ENCODE results near the gene SNX5. TPM values are rescaled to one million over a fixed set of nuclear protein-coding genes. Genes with fewer than 3 reads are reported as not detected.

Gene SNX5
- total RNA-seq, 1 experiment from 2014 or later: 165 TPM

DNA sequence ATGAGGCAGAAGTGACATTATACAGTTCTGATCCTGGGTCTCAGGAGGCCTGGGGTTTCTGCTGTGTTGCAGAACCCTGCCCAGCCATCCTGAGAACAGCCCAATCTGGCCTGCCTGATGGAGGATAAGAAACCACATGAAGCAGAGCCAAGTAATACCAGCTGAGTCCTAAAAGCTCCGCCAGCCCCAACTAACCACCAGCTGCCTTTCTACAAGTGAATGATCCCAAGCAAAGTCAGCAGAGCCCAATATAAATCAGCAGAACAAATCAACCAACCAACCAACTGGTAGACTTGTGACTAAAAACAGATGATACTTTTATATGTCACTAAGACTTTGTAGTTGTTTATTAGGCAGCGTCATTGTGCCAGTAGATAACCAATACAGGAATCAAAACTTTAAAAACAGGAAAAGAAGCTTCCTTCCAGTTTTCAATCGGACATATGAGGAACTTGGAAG lies 52.1 kb downstream of the SNX5 start:
- no peak for DNase-seq (ENCODE audit: low read depth)

DNA sequence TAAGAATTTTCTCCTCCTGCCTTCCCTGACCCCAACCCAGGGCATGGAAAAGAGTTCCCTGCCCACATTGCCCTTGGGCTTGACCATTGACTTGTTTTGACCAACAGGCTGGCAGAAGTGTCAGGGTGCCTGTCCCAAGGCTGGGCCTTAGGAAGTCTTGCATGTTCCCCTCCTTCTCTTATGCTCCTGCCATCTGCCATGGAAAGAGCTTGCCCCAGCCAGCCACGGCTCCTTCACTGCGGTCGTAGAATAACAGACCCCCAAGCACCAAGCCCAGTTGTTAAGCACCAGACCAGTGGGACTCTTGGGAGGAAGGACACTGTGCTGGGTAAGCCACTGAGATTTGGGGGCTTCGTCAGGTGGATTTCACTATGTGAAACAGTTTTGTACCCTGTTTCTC lies 53.6 kb downstream of the SNX5 start:
- no peak for DNase-seq (ENCODE audit: low read depth)

DNA sequence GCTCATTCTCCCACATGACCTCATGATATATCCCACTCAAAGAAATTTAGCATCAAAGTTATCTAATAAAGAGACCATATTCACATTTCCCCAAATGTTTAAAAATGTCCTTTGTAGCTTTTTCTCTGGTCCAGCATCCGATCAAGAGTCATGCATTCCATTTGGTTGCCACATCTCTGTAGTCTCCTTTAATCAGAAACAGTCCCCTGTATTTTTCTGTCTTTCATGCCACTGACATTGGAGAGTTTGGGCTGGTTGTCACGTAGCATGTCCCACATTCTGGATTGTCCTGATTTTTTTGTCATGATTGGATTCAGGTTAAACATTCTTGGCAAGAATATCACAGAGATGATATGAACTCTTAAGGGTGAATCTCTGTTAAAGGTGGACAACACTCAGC lies 55.7 kb downstream of the SNX5 start:
- DNase-seq (ENCODE audit: low read depth): no peak

DNA sequence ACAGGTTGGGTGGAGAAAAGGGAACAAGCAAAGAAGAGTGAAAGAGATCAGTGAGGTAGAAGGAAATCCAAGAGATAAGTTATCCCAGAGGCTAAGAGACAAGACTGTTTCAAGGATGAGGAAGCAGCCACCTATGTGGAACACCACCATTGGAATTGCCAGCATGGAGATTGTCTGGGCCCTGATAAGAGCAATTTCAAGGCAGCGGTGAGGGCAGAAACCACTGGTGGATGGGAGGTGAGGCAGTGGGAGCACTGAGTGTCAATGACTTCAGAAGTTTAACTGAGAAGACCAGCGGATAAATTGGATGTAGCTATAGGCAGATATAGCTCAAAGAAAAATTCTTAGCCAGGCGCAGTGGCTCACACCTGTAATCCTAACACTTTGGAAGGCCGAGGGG lies 56.7 kb downstream of the SNX5 start:
- no peak for DNase-seq (ENCODE audit: low read depth)

DNA sequence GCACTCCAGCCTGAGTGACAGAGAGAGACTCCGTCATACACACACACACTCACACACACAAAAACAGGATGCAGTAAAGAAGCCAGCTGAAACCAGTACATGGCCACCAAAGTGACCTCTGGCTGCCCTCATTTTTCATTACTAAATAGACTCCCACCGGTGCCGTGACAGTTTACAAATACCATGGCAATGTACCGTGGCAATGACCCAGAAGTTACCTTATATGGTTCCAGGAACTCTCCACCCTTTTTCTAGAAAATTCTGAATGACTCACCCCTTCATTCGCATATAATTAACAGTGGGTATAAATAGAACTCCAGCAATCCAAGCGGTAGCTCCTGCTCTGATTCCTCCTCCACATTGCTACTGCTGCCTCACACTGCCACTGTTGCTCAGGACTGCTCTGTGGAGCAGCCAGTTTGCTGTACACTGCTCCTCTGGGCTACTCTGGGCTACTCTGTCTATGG lies 57.7 kb downstream of the SNX5 start:
- DNase-seq (ENCODE audit: low read depth): peak; percentile 97

DNA sequence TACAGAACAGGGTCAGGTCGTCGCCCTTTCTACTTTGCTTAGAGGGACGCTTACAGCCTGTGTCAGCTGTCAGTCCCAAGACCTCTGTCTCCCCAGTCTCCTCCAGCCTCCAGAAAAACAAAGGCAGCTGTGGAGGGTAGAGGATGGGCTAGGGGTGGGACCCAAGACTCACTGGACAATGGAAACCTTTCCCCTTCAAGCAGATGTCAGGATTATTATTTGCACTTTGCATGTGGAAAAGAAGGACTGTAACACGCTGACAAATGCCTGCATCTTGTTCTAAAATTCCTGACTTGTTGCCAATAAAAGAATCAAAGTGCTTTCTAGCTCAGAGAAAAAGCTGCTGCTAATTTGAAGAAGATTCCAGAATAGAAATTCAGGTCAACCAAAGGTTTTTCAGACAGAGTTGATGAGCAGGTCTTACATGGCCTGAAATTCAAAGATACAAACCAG lies 58.7 kb downstream of the SNX5 start:
- DNase-seq (ENCODE audit: low read depth): peak; percentile 20

DNA sequence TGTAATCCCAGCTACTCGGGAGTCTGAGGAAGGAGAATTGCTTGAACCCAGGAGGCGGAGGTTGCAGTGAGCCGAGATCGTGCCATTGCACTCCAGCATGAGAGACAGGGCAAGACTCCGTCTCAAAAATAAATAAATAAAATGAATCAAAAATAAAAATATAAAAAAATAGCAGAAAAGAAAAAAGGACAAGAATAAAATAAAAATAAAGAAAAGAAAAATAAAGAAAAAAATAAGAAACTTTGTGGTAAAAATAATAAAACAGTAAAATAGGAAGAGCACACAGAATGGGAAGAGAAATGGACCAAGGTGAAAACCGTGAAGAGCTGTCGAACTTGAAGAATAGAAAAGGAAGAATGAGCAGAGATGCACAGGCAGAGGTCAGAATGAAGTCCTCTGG lies 63.0 kb downstream of the SNX5 start:
- DNase-seq (ENCODE audit: low read depth): no peak

DNA sequence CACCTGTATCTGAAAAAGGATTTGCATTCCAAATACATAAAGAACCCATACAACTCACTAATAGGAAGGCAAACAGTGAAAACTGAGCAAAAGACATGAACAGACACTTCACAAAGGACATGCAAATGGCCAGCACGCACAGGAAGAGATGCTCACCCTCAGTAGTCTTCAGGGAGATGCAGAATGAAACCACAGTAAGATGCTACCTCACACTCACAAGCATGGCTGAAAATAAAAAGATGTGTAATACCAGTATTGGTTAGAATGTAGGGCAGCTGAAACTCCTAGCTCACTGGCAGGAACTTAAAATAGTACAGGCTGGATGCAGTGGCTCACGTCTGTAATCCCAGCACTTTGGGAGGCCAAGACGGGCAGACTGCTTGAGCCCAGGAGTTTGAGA lies 64.6 kb downstream of the SNX5 start:
- DNase-seq (ENCODE audit: low read depth): no peak

DNA sequence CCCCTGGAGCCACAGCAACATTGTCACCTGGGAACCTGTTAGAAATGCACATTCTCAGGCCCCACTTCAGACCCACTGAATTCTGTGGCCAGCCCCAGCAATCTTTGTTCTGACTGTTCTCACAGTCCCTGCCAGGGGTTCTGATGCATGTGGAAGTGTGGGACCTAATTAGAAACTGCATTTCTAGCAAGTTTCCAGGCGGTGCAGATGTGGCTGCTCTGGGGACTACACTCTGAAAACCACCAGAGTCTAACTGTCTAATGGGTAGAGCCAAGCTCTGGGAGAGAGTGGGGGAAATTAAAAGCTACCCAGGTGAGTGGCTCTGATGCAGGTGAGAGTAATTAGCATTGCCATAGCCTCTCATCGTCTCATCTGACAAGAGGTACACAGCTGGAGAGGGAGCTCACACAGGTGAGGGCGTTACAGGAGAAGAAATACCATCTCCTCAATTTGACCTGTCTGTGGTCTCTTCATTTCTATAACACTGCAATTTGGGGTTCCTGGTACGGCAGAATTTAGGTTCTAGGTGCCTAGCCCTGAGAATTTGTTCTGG lies 66.0 kb downstream of the SNX5 start:
- no peak for DNase-seq (ENCODE audit: low read depth)

DNA sequence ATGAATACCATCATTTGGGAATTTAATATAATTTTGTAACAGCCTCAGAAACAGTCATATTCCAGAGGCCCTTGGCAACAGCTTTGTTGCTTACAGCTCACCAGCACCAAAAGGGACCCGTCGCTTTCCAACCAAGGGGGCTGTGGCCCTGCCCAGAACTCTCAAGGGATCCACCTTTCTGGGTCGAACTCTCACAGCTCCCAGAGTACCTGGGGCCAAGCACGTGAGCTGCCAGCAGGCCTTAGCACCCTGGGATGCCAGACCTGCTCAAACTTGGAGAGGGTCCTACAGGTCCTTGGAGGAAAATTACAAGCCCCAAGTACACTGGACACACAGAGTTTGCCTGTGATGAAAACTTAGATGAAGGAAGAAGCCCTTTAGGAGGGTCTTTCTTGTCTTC lies 66.6 kb downstream of the SNX5 start:
- DNase-seq (ENCODE audit: low read depth): no peak

DNA sequence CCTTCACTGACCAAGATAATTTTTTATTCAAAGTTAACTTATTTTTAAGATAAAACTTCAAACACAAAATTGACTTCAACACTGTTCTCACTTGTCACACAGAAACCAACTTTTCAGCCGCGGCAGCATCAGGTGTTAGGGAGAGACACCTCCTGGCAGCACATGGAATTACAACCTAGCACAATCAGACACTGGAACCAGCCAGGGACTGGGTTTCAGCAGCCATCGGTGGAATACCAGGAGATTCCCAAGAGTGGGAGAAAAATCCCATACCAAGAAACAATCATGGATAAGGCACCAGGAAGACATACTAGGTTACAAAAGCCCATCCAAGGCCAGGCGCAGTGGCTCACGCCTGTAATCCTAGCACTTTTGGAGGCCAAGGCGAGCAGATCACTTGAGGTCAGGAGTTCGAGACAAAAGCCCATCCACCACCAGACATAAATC lies 70.0 kb downstream of the SNX5 start:
- DNase-seq (ENCODE audit: low read depth): peak; percentile 78

DNA sequence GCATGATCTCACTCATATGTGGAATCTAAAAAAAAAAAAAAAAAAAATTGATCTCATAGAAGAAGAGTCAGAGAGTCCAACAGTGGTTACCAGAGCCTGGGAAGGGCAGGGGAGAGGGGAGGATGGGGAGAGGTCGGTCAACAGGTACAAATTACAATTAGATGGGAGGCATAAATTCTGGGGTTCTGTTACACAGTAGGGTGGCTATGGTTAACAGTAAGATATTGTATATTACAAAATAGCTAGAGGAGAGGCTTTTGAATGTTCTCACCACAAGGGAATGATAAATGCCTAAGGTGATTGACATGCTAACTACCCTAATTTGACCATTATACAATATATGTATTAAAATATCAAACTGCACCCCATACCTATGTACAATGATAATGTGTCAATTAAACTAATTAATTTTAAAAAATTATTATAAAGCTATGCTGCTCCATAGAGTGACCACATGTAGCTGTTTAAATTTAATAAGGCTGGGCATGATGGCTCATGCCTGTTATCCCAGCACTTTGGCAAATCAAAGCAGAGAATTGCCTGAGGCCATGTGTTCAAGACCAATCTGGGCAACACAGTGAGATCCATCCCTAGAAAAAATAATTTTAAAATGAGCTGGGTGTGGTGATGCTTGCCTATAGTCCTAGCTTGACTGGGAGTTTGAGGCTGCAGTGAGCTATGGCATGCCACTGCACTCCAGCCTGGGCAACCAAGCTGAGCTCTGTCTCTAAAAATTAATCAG lies 70.9 kb downstream of the SNX5 start:
- peak; percentile 53 for DNase-seq (ENCODE audit: low read depth)

DNA sequence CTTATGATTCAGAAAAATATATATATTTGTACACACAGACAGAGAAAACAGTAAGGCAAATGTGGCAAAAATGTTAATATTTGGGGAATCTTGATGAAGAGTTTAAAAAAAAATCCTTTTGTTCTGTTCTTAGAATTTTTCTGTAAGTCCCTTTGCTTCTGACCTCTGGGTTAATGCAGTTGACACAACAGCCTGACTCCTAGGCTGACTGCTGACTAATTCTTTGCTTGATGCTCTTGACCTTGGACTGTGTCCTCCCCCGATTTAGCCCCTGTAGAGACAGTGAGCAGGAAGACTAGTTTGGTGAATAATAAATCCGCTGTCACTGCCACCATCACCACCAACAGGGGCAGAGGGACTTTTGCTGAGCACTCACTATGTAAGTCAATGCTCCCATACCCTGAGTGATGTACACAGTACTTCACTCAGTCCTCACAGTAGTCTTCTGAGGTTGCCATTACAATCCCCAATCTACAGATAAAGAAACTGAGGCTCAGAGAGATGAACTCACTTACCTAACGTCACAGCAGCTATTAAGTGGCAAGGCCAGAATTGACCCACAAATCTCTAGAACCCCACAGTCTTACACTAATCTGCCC lies 71.7 kb downstream of the SNX5 start:
- no peak for DNase-seq (ENCODE audit: low read depth)

DNA sequence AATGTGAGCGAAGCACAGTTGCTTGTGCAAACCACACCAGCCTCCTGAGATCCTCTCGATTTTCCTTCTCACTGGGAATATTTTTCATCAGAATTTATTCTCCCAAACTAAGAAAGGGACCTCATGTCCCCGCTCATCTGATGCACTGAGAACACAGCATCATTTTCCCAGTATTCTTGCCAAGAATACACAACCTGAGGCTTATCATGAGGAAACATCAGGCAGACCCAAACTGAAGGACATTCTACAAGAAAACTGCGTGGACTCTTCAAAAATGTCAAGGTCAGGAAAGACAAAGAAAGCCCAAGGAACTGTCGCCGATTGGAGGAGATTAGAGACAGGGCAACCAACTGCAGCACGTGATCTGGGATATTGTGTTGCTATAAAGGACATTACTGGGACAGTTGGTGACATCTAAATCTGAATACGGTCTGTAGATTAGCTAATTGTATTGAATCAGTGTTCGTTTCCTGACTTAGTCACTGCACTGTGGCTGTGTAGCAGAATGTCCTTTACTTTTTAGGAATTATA lies 72.3 kb downstream of the SNX5 start:
- DNase-seq (ENCODE audit: low read depth): peak; percentile 32

DNA sequence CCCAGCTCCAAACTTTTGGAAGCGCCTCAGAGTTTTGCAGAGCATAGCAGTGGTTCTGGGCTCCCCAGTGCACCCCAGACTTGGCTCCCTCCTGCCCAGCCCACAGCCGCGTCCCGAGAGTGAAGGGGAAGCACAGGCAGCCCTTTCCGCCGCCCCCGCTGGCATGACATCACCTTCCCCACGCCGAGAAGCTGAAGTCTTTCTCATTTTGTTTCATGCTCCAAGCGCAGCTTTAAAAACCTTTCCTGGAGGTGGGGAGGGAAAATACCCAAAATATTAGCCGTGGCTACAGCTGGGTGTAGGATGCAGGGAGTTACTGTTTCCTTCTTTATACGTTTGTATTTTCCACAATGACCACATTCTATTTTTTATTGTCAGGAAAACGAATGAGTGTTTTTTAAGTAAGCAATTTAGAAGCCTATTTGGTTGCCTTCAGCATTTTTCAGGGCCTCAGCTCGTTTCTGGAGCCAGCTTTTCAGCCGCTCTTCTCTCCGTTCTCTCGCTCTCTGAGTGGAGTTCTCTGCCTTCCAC lies 72.9 kb downstream of the SNX5 start:
- DNase-seq (ENCODE audit: low read depth): peak; percentile 66

DNA sequence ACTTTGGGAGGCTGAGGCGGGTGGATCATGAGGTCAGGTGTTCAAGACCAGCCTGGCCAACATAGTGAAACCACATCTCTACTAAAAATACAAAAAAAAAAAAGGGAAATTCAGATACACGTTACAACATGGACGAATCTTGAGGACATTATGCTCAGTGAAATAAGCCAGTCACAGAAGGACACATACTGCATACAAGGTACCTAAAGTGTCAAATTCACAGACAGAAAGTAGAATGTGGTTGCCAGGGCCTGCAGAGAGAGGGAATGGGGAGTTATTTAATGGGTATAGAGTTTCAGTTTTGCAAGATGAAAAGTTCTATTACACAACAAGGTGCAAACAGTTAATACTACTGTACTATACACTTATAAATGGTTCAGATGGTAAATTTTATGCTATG lies 75.1 kb downstream of the SNX5 start:
- DNase-seq (ENCODE audit: low read depth): no peak

DNA sequence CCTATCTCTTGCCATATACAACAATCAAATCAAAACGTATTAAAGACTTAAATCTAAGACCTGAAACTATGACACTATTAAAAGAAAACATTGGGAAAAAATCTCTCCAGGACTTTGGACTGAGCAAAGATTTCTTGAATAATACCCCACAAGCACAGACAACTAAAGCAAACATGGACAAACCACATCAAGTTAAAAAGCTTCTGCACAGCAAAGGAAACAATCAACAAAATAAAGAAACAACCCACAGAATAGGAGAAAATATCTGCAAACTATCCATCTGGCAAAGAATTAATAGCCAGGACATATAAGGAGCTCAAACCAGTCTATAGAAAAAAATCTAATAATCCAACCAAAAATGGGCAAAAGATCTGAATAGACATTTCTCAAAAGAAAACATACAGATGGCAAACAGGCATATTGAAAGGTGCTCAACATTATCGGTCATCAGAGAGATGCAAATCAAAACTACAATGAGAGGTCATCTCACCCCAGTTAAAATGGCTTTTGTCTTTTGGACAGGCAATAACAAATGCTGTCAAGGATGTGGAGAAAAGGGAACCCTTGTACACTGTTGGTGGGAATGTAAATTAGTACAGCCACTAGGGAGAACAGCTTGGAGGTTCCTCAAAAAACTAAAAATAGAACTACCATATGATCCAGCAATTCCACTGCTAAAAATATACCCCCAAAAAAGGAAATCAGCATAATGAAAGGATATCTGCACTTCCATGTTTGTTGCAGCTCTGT lies 76.2 kb downstream of the SNX5 start:
- DNase-seq (ENCODE audit: low read depth): no peak

Other genes with a start within 250 kb of the SNX5 start
- gene MGME1, start 224 bp upstream of the SNX5 start, total RNA-seq (2014; rRNA removed; shearing (Covaris generic)): 19.2 and 27.4 TPM in 2 replicates
- 0.22 TPM in 1 of 2 replicates, not detected in the other for gene OVOL2, start 89.1 kb upstream of the SNX5 start, total RNA-seq (2014; rRNA removed; shearing (Covaris generic))
- 11.2 and 15.4 TPM in 2 replicates for gene KAT14, start 169.1 kb upstream of the SNX5 start, total RNA-seq (2014; rRNA removed; shearing (Covaris generic))
- gene PET117, start 169.1 kb upstream of the SNX5 start, total RNA-seq (2014; rRNA removed; shearing (Covaris generic)): 33.4 and 38.0 TPM in 2 replicates